CD4-positive, alpha-beta T cell treated with Interleukin-15 for 1 hour (primary cell): ENCODE measurements around the gene MAML3.

ENCODE experiments used
- DNase-seq: peaks from one replicate; pipeline ENCODE4 v3.0.0-alpha.2; 2020

Gene MAML3

DNA sequence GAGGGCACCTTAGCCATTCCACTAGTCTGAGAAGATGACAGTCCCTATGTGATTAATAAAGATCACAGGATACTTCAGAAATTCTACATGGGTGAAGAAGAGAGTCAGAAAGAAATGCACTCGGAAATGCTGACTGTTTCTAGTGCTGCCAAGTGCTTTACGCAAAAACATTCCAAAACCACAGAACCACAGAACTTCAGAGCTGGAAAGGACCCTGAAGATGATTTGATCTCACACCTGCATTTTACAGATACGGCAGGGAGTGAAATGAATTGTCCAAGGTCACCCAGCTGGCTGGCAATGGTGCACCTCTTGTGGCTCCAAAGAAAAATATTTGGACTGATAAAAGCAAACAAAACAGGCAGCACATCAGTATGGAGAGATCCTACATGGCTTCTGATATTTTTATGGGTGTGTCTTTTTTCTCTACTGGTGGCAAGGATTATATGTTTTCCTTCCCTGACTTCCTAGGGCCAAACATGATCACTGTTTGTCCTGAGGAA is 115.9 kb downstream of the MAML3 start:
- DNase-seq: no peak

DNA sequence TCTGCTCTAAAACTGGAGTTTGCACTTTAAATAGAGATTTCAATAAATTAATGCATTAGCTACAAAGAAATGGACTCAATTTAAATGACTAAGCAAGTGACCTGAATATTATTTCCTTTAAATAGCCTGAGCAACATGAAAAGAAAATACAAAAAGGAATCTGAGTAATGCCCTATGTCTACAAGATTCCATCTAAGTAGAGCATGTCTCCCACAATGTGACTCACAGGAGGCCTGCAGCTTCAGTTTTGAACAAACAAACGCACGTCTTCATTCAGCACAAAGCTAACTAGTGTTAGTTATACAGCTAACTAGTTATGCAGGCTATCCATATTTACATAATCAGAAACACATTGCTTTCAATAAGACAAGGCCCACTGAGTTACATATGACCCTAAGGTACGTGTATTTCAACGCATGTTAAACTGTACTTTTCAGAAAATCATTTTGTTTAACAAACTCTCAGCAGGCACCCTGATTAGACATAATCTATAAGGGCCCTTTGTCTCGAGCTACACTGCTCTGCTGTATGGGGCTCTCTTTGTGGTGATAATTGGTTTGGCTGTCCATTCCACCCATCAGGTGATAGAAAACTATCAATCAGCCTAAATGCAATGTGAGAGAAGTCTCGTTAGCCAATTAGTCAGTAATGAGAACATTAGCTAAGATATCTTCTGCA is 116.5 kb downstream of the MAML3 start:
- DNase-seq: no peak

DNA sequence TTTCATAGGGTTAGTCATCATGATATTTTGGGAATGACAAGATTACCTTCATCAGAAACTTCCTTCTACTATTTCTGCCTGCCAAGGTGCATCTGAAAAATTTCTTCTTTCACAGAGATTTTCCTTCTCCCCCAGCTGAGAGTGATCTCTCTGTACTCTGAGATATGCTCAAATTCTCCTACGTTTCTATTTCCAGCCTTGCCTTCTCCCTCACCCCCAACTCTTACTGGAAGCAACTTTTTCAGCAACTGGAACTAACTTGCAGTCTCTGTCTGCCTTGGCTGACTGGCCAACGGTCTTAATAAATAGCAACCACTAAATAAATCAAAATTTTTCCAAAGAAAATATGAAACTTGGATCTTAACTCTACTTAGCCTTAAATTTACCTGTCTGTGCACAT is 122.3 kb downstream of the MAML3 start:
- DNase-seq: no peak

DNA sequence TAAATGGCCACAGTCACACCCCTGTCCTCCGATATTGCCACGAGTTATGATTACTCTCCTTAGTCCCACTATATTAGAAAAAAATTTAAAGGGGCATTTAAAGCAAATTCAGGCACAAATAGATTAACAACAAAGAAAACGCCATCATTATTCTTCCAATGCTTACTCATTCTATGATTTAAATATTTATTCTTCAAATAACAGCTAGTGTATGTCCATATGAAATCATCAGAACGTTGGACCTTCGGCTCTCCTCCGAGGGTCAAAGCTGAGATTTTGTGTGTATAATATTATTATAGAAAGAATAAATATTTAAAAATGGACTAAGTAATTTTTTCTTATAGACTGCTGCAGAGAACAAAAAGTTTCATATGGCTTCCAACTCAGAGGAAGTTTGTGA is 122.9 kb downstream of the MAML3 start:
- no peak for DNase-seq

DNA sequence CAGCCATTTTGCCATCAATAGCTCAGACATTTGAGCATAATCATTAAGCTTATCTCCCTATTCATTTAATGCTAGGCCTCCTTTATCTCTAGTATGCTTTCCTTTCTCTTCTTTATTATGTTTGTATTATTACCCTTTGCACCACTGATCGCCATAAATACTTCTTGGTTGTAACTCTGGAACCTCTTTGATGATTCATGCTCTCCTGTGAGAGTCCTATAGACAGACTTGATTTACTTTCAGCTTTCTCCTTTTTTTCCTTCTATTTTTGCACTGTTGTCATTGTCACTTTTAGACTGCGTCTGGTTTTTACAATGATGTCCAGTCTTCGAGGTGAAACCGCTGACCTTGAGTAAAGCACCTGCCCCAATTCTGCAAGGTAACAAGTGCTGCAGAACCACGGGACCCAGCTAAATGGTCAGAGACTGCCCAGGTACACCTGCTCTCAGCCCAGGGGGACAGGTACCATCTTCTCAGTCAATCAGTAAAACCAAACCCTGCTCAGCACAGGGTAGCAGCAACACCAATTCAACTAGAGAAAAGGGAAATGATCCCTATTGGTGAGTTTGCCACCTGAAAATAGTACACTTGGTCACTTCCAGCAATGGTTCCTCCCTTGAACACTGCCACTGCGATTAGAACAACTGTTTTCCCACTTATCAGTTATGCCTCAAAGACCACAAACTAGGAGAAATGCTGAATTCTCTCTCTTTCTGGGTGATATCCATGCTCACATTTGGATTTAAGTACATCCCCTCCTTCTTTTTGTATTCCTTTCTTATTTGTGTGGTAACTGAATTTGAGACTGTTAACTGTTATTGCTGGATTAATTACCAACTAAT is 125.1 kb downstream of the MAML3 start:
- no peak for DNase-seq

DNA sequence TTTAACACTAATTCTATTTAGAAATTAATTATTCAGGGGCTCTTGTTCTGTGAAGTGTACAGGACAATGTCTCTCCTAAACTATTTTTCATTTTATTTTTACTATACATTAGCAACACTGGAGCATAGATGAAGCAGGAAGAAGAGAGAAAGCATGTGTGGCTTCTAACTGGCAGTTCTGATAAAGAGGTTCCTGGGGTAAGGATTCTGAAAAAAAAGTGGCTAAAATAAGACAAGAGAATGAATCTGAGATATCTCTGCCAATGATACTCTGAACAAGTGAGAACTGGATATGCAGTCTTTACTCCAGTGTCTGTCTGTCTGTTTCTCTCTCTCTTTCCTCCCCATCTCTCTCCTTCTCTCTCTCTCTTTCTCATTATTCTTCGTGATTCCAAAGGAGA is 125.9 kb downstream of the MAML3 start:
- DNase-seq: no peak

- DNase-seq: no peak
Observed at GRCh38 chr4:140027101-140027500, 126.9 kb downstream of the MAML3 start.

DNA sequence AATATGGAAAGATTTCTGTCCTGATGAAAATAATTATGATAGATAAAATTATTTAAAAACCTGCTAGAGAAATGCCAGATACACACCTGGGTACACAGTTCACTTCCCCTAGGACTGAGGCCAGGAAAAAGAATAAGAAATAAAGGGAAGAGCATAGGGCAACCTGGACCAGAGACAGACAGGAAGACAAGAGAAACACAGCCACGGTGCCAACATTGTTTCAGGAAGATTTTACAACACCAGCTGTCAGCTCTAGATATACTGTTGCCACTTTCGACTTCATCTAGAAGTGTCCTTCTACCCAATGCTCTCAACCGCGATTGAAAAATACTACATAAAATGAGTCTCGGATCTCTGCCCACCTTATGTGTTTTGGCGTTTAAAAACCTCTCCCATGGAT is 128.5 kb downstream of the MAML3 start:
- no peak for DNase-seq

DNA sequence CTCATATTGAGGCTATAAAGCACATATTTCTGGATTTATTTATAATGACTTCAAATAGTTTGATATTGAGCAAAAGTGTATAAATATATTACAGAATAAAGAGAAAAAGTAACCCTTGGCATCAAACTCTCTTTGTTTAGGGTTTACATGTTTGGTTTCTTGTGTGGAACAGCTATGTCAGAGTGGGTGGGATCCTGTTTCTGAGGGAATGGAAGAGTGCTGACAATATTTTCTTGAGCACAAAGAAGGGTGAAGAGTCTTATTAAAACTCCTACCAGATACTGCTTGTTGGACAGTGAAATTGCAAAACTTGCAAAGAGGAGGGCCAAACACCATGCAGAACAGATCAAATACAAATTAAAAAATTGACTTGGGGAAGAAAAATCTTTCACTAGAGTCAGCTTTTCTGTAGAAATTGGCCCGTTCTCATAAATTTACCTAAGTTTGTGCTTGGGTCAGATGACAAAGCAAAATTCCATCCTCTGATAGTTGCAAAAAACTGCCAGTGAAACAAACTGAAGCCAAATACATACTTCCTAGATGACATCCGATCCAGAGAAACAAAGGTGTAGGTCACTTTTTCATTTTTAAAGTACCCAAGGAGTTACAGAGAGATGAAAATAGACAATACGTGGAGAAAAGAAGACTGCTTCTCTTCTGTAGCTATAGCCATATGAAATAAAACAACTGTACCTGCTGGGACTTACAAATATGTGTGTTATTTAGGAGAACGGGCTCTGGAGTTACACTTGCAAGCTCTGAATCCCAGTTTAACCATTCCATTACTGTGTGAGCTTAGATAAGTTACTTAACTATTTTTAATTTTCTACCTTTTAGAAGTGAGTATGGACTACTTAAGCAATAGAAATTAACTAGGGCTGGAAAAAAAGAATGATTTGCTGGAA is 133.3 kb downstream of the MAML3 start:
- no peak for DNase-seq

GRCh38 chr4:140019619-140020347 is 134.2 kb downstream of the MAML3 start:
- no peak for DNase-seq

GRCh38 chr4:140018931-140019618 is 134.9 kb downstream of the MAML3 start:
- DNase-seq: no peak

- DNase-seq: no peak
Observed at GRCh38 chr4:140014284-140014683, 139.7 kb downstream of the MAML3 start.

DNA sequence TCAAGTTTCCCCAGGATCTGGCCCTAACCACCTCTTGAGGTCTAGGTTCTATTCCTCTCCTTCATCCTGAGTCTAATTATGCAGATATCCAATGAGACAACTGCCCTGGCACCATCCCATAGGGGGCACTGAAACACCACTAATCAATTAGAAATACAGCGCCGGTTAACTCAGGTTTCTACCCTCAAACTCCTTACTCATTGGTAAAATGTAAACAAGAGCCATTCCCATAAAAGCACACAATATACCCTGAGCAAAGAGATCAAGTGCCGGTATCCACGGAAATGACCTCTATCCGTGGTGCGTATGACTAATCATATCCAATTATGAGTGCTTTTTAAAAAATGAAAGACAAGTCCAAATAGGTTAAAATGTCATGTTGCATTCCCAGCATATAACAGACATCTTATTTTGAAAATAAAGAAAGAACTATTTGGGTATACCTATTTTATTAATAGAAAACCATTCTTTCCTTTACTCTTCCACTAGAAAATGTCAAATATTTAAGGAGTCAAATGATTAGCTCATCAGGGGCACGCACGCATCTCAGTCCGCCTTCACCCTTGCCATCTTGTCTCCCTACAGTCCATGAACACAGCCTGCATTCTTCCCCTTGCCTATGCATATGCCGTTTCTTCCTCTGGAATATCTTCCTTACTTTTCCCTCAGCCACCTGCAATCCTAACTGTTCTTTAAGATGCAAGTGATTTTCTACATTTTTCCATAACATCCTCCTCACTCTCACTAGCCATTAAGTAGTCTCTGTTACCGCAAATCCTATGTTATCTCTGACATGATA is 141.1 kb downstream of the MAML3 start:
- DNase-seq: peak; percentile 64

DNA sequence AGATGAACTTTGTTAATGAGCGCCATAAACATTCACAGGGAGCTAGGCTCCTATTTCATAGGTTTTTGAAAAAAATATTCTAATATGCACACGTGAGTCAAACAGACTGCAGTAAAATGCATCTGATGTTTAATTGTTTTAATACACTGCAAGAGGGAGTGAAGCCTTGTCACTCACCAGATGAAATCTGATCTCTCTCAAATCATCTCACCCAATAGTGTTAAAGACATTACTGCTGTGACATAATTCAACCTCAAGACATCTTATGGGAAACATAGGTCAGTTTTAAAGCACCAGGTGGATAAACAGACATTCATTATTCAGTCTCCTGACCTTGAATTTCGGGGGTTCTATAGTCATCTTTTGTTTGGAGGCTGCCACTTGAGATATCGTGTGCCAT is 148.3 kb downstream of the MAML3 start:
- DNase-seq: no peak

DNA sequence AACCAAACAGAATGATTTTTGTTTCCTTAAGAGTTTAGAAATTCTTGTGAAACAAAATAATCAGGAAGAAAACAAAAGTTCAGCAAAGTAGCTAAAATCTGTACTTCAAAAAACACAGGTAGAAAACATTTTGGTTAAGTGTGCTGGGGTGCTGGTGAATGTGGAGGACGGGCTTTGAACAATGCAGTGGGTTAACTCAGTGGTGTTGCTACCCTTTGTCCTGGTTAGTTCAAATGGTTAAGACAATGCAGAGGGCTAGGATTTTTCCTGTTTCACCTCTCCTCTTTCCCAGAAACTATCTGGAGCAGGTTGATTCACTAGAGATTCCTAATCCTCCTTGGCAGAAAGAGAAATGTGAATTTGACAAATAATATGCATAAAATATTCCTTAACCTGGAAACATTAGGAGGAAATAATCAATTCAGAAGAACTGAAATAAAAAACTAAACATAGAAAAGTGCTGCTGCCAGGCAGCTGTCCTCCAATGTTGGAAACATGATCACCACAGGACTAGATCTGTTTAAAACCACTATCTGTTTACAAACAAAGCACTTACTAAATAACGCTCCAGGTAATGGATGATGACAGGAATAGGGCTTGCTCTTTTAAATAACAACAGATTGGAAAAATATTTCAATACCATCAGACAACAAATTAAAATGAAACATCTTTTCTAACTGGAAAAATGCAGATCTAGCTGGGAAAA is 148.9 kb downstream of the MAML3 start:
- DNase-seq: no peak

GRCh38 chr4:140004549-140004895 is 149.5 kb downstream of the MAML3 start:
- no peak for DNase-seq

GRCh38 chr4:140003876-140004548 is 150.0 kb downstream of the MAML3 start:
- DNase-seq: no peak

DNA sequence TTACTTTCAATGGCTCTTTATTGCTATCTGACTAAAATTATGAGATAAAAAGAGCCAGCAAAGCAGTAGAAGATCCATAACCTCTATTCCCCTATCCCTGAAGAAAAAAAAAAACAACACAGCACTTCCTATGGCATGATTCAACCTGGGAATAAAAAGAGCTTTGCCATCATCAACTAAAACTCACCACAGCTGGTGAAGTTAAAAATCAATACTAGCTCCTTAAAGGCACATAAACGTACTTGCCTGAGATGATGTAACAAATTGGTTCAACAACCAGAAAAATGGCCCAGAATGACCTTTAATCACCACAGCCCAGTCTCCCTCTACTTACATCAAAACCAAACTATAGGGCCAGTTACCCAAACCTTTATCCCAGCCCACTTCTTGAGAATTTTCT is 153.8 kb downstream of the MAML3 start:
- no peak for DNase-seq

DNA sequence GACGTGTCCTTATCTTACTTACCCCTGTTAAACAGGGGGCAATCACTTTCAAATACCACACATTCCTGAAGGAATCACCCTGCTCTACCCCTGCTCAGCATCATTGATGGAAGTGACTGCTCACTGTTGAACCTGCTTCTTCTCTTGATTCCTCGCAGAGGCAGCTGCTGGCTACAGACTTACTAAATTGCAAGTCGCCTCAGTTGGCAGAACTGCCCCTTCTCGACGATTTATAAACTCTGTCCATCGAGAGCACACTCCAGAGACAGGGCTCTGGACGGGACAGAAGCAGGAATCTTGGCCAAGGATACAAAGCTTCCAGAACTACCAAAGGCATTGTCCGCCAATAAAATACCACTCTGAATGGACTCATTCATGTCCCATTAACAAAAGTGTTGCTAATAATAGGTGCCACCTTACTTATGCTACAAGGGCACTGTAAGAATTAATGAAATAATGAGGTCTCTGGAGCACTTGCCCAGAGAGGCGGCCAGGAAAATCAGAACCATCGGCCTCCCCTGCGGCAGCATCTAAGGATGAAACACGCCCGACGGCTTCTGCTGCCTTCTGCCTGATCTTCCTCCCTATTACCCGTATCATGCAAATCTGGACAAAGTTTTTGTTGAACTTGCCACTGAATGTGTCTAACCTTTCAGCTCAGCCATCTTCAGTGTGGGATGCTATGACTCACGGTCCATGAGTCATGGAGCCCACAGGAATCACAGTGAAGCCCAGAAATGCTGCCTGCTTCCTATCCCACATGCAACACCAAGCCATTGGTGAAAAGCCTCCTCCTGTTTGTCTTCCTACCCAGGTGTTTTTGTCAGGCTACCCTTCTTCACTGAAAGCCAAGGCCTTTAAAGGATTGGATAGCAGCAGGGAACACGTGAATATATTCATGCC is 164.9 kb downstream of the MAML3 start:
- DNase-seq: peak; percentile 35
